Smooth muscle cell of the brain vasculature (primary cell): ENCODE data around the gene PLXNA1.

Experiments
- DNase-seq: peaks from one replicate; pipeline ENCODE4 v3.0.0-alpha.2; 2012; ENCODE audit warnings: low read depth, low spot score

PLXNA1 gene

GRCh38 chr3:126982471-126983175 lies at the start of gene PLXNA1:
Gene PLXNA1 (plus strand): TSS chr3:126983115. CDS start chr3:126988594, 5,479 bp downstream.
- no peak for DNase-seq

GRCh38 chr3:126934031-126934531 lies 48.8 kb upstream of the PLXNA1 start:
- no peak for DNase-seq

GRCh38 chr3:126934991-126935390 lies 47.9 kb upstream of the PLXNA1 start:
- no peak for DNase-seq

- no peak for DNase-seq
These were observed 47.0 kb upstream of the PLXNA1 start for GRCh38 chr3:126935756-126936509.

- no peak for DNase-seq
These were observed 46.0 kb upstream of the PLXNA1 start for GRCh38 chr3:126936853-126937425.

GRCh38 chr3:126937533-126937932 lies 45.4 kb upstream of the PLXNA1 start:
- no peak for DNase-seq

GRCh38 chr3:126937973-126938372 lies 44.9 kb upstream of the PLXNA1 start:
- DNase-seq: no peak

GRCh38 chr3:126938520-126939337 lies 44.2 kb upstream of the PLXNA1 start:
- DNase-seq: no peak

GRCh38 chr3:126939338-126939718 lies 43.6 kb upstream of the PLXNA1 start:
- no peak for DNase-seq

- DNase-seq: no peak
These were observed 43.2 kb upstream of the PLXNA1 start for GRCh38 chr3:126939733-126940132.

GRCh38 chr3:126941721-126942270 lies 41.1 kb upstream of the PLXNA1 start:
- no peak for DNase-seq

GRCh38 chr3:126944089-126944965 lies 38.6 kb upstream of the PLXNA1 start:
- no peak for DNase-seq

- no peak for DNase-seq
These were observed 37.7 kb upstream of the PLXNA1 start for GRCh38 chr3:126945171-126945721.

GRCh38 chr3:126945891-126946290 lies 37.0 kb upstream of the PLXNA1 start:
- no peak for DNase-seq

- DNase-seq: no peak
These were observed 36.5 kb upstream of the PLXNA1 start for GRCh38 chr3:126946405-126946804.

- no peak for DNase-seq
These were observed 35.5 kb upstream of the PLXNA1 start for GRCh38 chr3:126947429-126947828.

- DNase-seq: no peak
These were observed 33.9 kb upstream of the PLXNA1 start for GRCh38 chr3:126948980-126949535.

GRCh38 chr3:126951561-126951960 lies 31.4 kb upstream of the PLXNA1 start:
- no peak for DNase-seq

GRCh38 chr3:126952261-126952982 lies 30.5 kb upstream of the PLXNA1 start:
- no peak for DNase-seq
